Activated CD4-positive, alpha-beta T cell treated with anti-CD3 and anti-CD28 coated beads, Interleukin-2, amount 10 ng/mL, durations not matched to agents 7 days and 5 days (primary cell): ENCODE data around the gene KCNMB4. TPM values are rescaled to one million over a fixed set of nuclear protein-coding genes. Genes with fewer than 3 reads are reported as not detected.
A peak's percentile ranks its signal among the peaks of the same experiment; 100 is the strongest.

ENCODE experiments used
- CTCF ChIA-PET: fragments of 350-600 bp; sonication (Branson Sonifier 250); formaldehyde crosslinking; loops from one replicate; lab custom pipeline; 2021; ENCODE audit warnings: antibody characterized with exemption; lab: Charles Lee
- POLR2A ChIA-PET: fragments of 350-600 bp; sonication (Branson Sonifier 250); formaldehyde crosslinking; loops from one replicate; lab custom pipeline; 2021; ENCODE audit warnings: antibody characterized with exemption; lab: Charles Lee
- DNase-seq: peaks from one replicate; pipeline ENCODE4 v3.0.0-alpha.2; 2020
- H3K27ac Mint-ChIP-seq: one replicate; pipeline ENCODE4 v1.8.0; 2021; ENCODE audit warnings: mild to moderate bottlenecking, moderate library complexity, mixed read lengths
- H3K27me3 Mint-ChIP-seq: one replicate; pipeline ENCODE4 v1.8.0; 2021; ENCODE audit warnings: mixed read lengths
- H3K36me3 Mint-ChIP-seq: one replicate; pipeline ENCODE4 v1.8.0; 2021; ENCODE audit warnings: low read depth, mixed read lengths
- H3K4me1 Mint-ChIP-seq: one replicate; pipeline ENCODE4 v1.8.0; 2021; ENCODE audit warnings: mixed read lengths
- H3K4me3 Mint-ChIP-seq: one replicate; pipeline ENCODE4 v1.8.0; 2021; ENCODE audit warnings: mild to moderate bottlenecking, moderate library complexity, mixed read lengths
- H3K9me3 Mint-ChIP-seq: one replicate; pipeline ENCODE4 v1.8.0; 2021; ENCODE audit warnings: mixed read lengths
- total RNA-seq, 2 experiments: library from RNA; stranded (reverse); gene quantifications; one replicate each; pipeline ENCODE4 v1.2.3, GENCODE V29; 2021

The KCNMB4 gene, protein sequence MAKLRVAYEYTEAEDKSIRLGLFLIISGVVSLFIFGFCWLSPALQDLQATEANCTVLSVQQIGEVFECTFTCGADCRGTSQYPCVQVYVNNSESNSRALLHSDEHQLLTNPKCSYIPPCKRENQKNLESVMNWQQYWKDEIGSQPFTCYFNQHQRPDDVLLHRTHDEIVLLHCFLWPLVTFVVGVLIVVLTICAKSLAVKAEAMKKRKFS
- under 1 TPM; 0.50 to 0.79 TPM for total RNA-seq

DNA sequence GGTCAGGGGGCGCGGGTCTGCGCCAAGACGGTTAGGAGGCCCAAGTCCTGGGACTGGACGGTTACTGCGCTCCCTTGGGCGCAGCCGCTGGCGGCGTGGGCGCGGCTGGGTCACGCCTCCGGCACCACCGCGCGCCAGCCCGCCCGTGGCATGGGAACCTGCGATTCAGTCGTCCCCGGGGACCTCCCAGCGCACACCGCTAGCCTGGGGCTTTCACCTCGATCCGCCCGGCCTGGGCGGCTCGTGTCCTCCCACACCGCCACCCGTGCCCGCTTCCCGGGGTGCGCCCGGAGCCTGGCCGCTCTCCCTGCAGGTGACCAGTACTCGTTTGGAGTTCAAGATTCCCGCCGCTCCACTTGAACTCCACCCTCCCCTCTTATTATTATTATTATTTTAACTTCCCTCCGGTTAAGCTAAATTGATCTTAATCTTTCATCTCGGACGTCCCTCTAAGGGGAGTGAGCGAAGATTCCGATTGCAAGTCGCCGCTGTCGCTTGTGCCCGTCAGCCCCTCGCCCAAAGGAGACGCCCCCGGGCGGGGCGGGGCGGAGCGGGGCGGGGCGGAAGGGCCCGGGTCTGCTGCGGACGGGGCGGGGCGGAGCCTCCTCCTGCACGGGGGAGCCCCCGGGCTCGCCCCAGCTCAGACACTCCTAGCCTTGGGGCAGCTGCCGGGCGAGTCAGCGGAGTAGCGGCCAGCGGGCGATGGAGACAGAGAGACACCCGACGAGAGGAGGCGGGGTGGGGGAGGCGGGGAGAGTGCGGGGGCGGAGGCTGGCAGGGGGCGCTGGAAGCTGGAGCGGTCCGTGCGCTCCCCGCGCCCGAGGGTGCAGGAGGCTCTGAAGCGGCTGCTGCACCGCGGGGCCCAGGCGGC, at the start of gene KCNMB4:
KCNMB4 (plus strand) TSS at position 643 of the 871 bp plus-strand sequence. CDS start 445 bp downstream, outside the sequence.
- H3K9me3 Mint-ChIP-seq = no peaks in the 10 kb centered on the region

GRCh38 chr12:70317781-70318180, 48.3 kb upstream of the KCNMB4 start:
- no peak overlapping the region for H3K27ac Mint-ChIP-seq
- H3K4me3 Mint-ChIP-seq = no peak overlapping the region
- peaks cover 16% of the 10 kb centered on the region for H3K4me1 Mint-ChIP-seq
- peaks cover 22% of the 10 kb centered on the region for H3K36me3 Mint-ChIP-seq
- no peaks in the 10 kb centered on the region for H3K9me3 Mint-ChIP-seq
- CTCF ChIA-PET = interaction anchor here (0.5 to 1.0 kb wide), 3 partner anchors 11 to 225 kb away, joined by 3 to 5 read pairs (median 5); no protein-coding TSS in a partner anchor
- no peak for DNase-seq
- POLR2A ChIA-PET = no interaction called here
- no peaks in the 10 kb centered on the region for H3K27me3 Mint-ChIP-seq

More for the DNA sequence above, at the start of gene KCNMB4:
- Mint-ChIP-seq H3K27ac (peak within 1 kb of the TSS; percentile 71), H3K4me3 (peak within 1 kb of the TSS; percentile 89), H3K36me3 (no peaks in the 10 kb centered on the region), H3K4me1 (peaks cover 22% of the 10 kb centered on the region), H3K27me3 (peaks cover 29% of the 10 kb centered on the region)
- DNase-seq = peak; percentile 72
- ChIA-PET POLR2A (no interaction called here), CTCF (interaction anchor here (0.8 to 1.4 kb wide), 3 partner anchors 9 to 121 kb away, joined by 3 to 7 read pairs (median 3); no protein-coding TSS in a partner anchor)

GRCh38 chr12:70319605-70320004, 46.5 kb upstream of the KCNMB4 start:
- Mint-ChIP-seq H3K4me1 (peaks cover 16% of the 10 kb centered on the region), H3K4me3 (no peak overlapping the region), H3K27ac (no peak overlapping the region), H3K36me3 (peaks cover 30% of the 10 kb centered on the region), H3K27me3 (no peaks in the 10 kb centered on the region), H3K9me3 (peaks cover 3% of the 10 kb centered on the region)
- no peak for DNase-seq
- POLR2A ChIA-PET = no interaction called here
- CTCF ChIA-PET = no interaction called here

DNA sequence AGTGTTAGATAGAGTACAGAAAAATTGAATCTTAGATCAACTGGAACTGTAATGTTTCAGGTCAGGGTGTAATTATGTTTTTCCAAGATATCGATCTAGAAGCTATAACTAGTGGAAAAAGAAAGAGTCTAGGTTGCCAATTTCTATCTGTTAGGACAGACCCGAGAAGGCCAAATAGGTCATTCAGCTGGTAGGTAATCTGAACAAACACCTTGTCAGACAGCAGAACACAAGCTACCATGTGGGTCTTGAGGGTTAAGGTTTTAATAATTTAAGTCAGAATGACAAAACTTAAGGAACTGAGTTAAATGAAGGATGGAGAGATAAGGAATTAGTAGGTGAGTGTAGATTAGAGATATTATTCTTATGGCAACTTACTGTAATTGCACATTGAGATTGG, 44.9 kb upstream of the KCNMB4 start:
- no peak overlapping the region for H3K27ac Mint-ChIP-seq
- H3K27me3 Mint-ChIP-seq = no peaks in the 10 kb centered on the region
- peaks cover 38% of the 10 kb centered on the region for H3K36me3 Mint-ChIP-seq
- POLR2A ChIA-PET = no interaction called here
- no peak overlapping the region for H3K4me3 Mint-ChIP-seq
- CTCF ChIA-PET = no interaction called here
- peaks cover 3% of the 10 kb centered on the region for H3K9me3 Mint-ChIP-seq
- H3K4me1 Mint-ChIP-seq = peaks cover 13% of the 10 kb centered on the region
- no peak for DNase-seq

DNA sequence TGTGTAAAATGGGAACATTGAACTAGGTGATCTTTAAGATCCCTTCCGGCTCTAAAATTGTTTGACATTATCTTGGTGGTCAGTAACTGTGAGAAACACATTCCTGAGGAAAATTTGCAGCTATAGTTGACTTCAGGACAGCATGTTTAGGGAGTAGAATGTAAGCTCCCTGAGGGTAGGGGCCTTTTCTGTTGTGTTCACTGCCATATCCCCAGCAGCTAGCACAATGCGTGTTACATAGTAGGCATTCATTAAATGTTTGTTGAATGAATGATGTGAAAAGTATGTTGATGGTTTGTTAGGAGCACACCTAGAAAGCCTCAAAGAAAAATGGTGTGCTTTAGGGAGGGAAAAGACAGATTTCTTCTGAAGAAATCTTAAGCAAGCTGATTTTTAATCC, 38.5 kb upstream of the KCNMB4 start:
- Mint-ChIP-seq H3K9me3 (peaks cover 8% of the 10 kb centered on the region), H3K27ac (no peak overlapping the region), H3K36me3 (peaks cover 50% of the 10 kb centered on the region), H3K4me1 (peaks cover 3% of the 10 kb centered on the region), H3K27me3 (no peaks in the 10 kb centered on the region), H3K4me3 (no peak overlapping the region)
- no peak for DNase-seq
- ChIA-PET POLR2A (no interaction called here), CTCF (interaction anchor here (1.2 kb wide), 1 partner anchor 10 kb away, joined by 3 read pairs; no protein-coding TSS in a partner anchor)

DNA sequence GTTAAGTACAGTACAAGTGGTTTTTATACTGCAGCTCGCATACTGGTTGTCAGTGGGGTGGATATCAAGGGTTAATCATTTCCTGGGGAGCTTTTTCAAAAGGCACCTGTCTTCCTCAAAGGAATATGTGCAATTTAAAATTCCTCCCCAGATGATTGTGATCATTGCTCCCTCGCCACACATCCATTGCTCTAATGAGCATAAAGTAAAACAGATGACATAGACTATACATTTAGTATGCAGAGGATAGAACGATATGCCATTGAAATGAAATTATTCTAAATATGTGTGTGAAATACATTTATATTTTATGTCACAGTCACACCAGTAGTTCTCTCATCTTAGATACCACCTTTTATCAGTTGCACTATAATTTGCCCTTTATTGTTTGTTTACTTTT, 36.4 kb upstream of the KCNMB4 start:
- ChIA-PET CTCF (interaction anchor here (1.1 kb wide), 2 partner anchors 24 to 27 kb away, joined by 3 read pairs; no protein-coding TSS in a partner anchor), POLR2A (no interaction called here)
- DNase-seq = no peak
- H3K27me3 Mint-ChIP-seq = no peaks in the 10 kb centered on the region
- peaks cover 5% of the 10 kb centered on the region for H3K4me1 Mint-ChIP-seq
- peaks cover 37% of the 10 kb centered on the region for H3K36me3 Mint-ChIP-seq
- no peak overlapping the region for H3K27ac Mint-ChIP-seq
- H3K9me3 Mint-ChIP-seq = peaks cover 5% of the 10 kb centered on the region
- no peak overlapping the region for H3K4me3 Mint-ChIP-seq

GRCh38 chr12:70330158-70330557, 35.9 kb upstream of the KCNMB4 start:
- DNase-seq = no peak
- Mint-ChIP-seq H3K9me3 (peaks cover 5% of the 10 kb centered on the region), H3K27me3 (no peaks in the 10 kb centered on the region), H3K36me3 (peaks cover 35% of the 10 kb centered on the region), H3K27ac (no peak overlapping the region), H3K4me1 (peaks cover 5% of the 10 kb centered on the region), H3K4me3 (no peak overlapping the region)
- ChIA-PET CTCF (interaction anchor here (1.1 kb wide), 2 partner anchors 25 to 27 kb away, joined by 3 read pairs; no protein-coding TSS in a partner anchor), POLR2A (no interaction called here)

DNA sequence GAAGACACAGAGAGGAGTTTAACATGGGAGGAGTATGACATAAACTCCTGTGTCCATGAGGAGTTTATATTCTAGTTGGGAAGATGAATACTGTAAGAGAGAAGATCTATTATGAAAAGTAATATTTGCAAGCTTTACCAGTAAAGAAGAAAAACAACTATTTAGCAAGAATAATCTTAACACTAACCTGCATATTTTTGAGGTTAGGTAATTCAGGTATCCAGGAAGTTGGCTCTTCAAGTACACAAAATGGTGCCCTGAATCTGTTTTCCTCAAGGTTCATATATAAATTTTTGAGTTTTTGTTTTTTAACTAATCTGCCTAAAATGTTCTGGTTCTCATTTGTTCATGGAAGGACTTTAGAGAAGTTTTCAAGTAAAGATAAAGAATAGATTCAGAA, 33.9 kb upstream of the KCNMB4 start:
- Mint-ChIP-seq H3K9me3 (no peaks in the 10 kb centered on the region), H3K36me3 (peaks cover 28% of the 10 kb centered on the region), H3K4me1 (peaks cover 4% of the 10 kb centered on the region), H3K4me3 (no peak overlapping the region), H3K27me3 (no peaks in the 10 kb centered on the region), H3K27ac (no peak overlapping the region)
- no peak for DNase-seq
- CTCF ChIA-PET = no interaction called here
- POLR2A ChIA-PET = no interaction called here

DNA sequence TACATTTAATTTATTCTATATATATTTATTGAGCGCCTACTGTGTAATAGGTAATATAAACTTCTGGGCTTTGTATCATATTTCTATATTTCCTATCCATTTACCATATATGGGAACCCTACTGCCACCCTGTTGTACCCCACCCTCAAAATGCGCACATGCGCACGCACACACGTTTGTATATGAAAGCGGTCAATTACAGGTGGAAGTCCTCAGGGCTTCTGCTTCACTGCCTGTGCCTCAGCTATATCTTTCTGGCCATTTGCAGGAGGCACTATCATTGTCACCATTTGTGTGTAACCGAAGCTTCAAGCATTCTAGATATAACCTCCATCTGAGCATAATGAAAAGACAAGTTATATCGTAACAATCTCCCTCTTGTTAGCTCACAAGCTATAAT, 31.3 kb upstream of the KCNMB4 start:
- Mint-ChIP-seq H3K36me3 (peaks cover 35% of the 10 kb centered on the region), H3K9me3 (no peaks in the 10 kb centered on the region), H3K27me3 (no peaks in the 10 kb centered on the region), H3K27ac (no peak overlapping the region), H3K4me3 (no peak overlapping the region), H3K4me1 (peaks cover 4% of the 10 kb centered on the region)
- ChIA-PET POLR2A (no interaction called here), CTCF (no interaction called here)
- DNase-seq = no peak

- Mint-ChIP-seq H3K27ac (no peak overlapping the region), H3K4me3 (no peak overlapping the region), H3K9me3 (no peaks in the 10 kb centered on the region), H3K36me3 (peaks cover 52% of the 10 kb centered on the region), H3K27me3 (no peaks in the 10 kb centered on the region), H3K4me1 (no peaks in the 10 kb centered on the region)
- DNase-seq = no peak
- ChIA-PET CTCF (interaction anchor here (0.9 kb wide), 1 partner anchor 11 kb away, joined by 3 read pairs; no protein-coding TSS in a partner anchor), POLR2A (no interaction called here)
Observed at GRCh38 chr12:70338531-70338930, 27.6 kb upstream of the KCNMB4 start.

DNA sequence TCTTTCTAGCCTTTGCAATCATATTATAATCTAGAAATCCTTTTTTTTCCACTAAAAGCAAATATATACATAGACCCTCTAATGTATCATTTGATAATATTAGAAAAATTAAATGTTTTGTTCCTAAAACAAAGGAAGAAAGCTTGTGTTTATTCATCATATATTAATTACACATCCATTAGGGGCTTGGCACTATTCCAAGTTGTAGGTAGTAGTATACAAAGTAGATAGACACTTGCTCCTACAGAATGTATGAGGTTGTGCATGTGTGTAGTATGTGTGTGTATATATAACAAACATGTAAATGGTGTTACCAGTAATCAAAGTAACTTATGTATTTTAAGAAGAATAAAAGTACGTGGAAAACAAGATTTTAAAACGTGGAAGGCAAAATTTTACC, 15.0 kb upstream of the KCNMB4 start:
- ChIA-PET CTCF (no interaction called here), POLR2A (no interaction called here)
- Mint-ChIP-seq H3K4me3 (no peak overlapping the region), H3K9me3 (no peaks in the 10 kb centered on the region), H3K27me3 (no peaks in the 10 kb centered on the region), H3K27ac (no peak overlapping the region), H3K36me3 (peaks cover 27% of the 10 kb centered on the region), H3K4me1 (no peaks in the 10 kb centered on the region)
- DNase-seq = no peak

GRCh38 chr12:70353780-70354660, 12.1 kb upstream of the KCNMB4 start:
- no peaks in the 10 kb centered on the region for H3K27me3 Mint-ChIP-seq
- ChIA-PET POLR2A (no interaction called here), CTCF (interaction anchor here (1.2 kb wide), 1 partner anchor 36 kb away, joined by 3 read pairs; no protein-coding TSS in a partner anchor)
- H3K4me1 Mint-ChIP-seq = no peaks in the 10 kb centered on the region
- H3K36me3 Mint-ChIP-seq = peaks cover 22% of the 10 kb centered on the region
- no peak overlapping the region for H3K4me3 Mint-ChIP-seq
- no peak for DNase-seq
- H3K9me3 Mint-ChIP-seq = no peaks in the 10 kb centered on the region
- H3K27ac Mint-ChIP-seq = no peak overlapping the region
